ENCODE data around the gene DIRAS3.
"Not testable (repeated sequence)": the region's sequence is repeated elsewhere in the genome, so short reads cannot be mapped to it uniquely, and the experiment has no call there.

DIRAS3 gene

GRCh38 chr1:68015369-68015768 is 35.1 kb downstream of the DIRAS3 start:
- Histone ChIP-seq H3K4me3 (ENCODE audit: low read length) (no peak overlapping the region), H3K9ac (ENCODE audit: low read length) (no peak overlapping the region), H3K9me3 (ENCODE audit: control insufficient read depth, low read length) (no peaks in the 10 kb centered on the region), H3K36me3 (ENCODE audit: control insufficient read depth, insufficient read depth, low read length) (no peaks in the 10 kb centered on the region), H3K4me1 (ENCODE audit: control insufficient read depth, insufficient read depth, low read length) (no peaks in the 10 kb centered on the region), H3K27me3 (ENCODE audit: control insufficient read depth, insufficient read depth, low read length) (no peaks in the 10 kb centered on the region)

- Histone ChIP-seq H3K9me3 (ENCODE audit: control insufficient read depth, low read length) (no peaks in the 10 kb centered on the region), H3K4me3 (ENCODE audit: low read length) (no peak overlapping the region), H3K27me3 (ENCODE audit: control insufficient read depth, insufficient read depth, low read length) (no peaks in the 10 kb centered on the region), H3K4me1 (ENCODE audit: control insufficient read depth, insufficient read depth, low read length) (no peaks in the 10 kb centered on the region), H3K9ac (ENCODE audit: low read length) (no peak overlapping the region), H3K36me3 (ENCODE audit: control insufficient read depth, insufficient read depth, low read length) (no peaks in the 10 kb centered on the region)
Observed at GRCh38 chr1:68013351-68013750, 37.1 kb downstream of the DIRAS3 start.

GRCh38 chr1:68011657-68012375 is 38.6 kb downstream of the DIRAS3 start:
- Histone ChIP-seq H3K36me3 (ENCODE audit: control insufficient read depth, insufficient read depth, low read length) (no peaks in the 10 kb centered on the region), H3K9ac (ENCODE audit: low read length) (no peak overlapping the region), H3K9me3 (ENCODE audit: control insufficient read depth, low read length) (no peaks in the 10 kb centered on the region), H3K4me3 (ENCODE audit: low read length) (no peak overlapping the region), H3K4me1 (ENCODE audit: control insufficient read depth, insufficient read depth, low read length) (no peaks in the 10 kb centered on the region), H3K27me3 (ENCODE audit: control insufficient read depth, insufficient read depth, low read length) (no peaks in the 10 kb centered on the region)

- Histone ChIP-seq H3K27me3 (ENCODE audit: control insufficient read depth, insufficient read depth, low read length) (no peaks in the 10 kb centered on the region), H3K9ac (ENCODE audit: low read length) (no peak overlapping the region), H3K9me3 (ENCODE audit: control insufficient read depth, low read length) (no peaks in the 10 kb centered on the region), H3K4me1 (ENCODE audit: control insufficient read depth, insufficient read depth, low read length) (no peaks in the 10 kb centered on the region), H3K36me3 (ENCODE audit: control insufficient read depth, insufficient read depth, low read length) (no peaks in the 10 kb centered on the region), H3K4me3 (ENCODE audit: low read length) (no peak overlapping the region)
Observed at GRCh38 chr1:68010543-68010942, 39.9 kb downstream of the DIRAS3 start.

- Histone ChIP-seq H3K9me3 (ENCODE audit: control insufficient read depth, low read length) (no peaks in the 10 kb centered on the region), H3K27me3 (ENCODE audit: control insufficient read depth, insufficient read depth, low read length) (no peaks in the 10 kb centered on the region), H3K4me1 (ENCODE audit: control insufficient read depth, insufficient read depth, low read length) (no peaks in the 10 kb centered on the region), H3K9ac (ENCODE audit: low read length) (no peak overlapping the region), H3K36me3 (ENCODE audit: control insufficient read depth, insufficient read depth, low read length) (no peaks in the 10 kb centered on the region), H3K4me3 (ENCODE audit: low read length) (no peak overlapping the region)
Observed at GRCh38 chr1:68010090-68010489, 40.3 kb downstream of the DIRAS3 start.

- H3K4me1 ChIP-seq (ENCODE audit: control insufficient read depth, insufficient read depth, low read length); H3K9ac ChIP-seq (ENCODE audit: low read length); H3K27me3 ChIP-seq (ENCODE audit: control insufficient read depth, insufficient read depth, low read length); H3K4me3 ChIP-seq (ENCODE audit: low read length); H3K9me3 ChIP-seq (ENCODE audit: control insufficient read depth, low read length); H3K36me3 ChIP-seq (ENCODE audit: control insufficient read depth, insufficient read depth, low read length): not testable (repeated sequence)
Observed at GRCh38 chr1:68003626-68004025, 46.8 kb downstream of the DIRAS3 start.

- Histone ChIP-seq H3K27me3 (ENCODE audit: control insufficient read depth, insufficient read depth, low read length) (no peaks in the 10 kb centered on the region), H3K9me3 (ENCODE audit: control insufficient read depth, low read length) (no peaks in the 10 kb centered on the region), H3K4me1 (ENCODE audit: control insufficient read depth, insufficient read depth, low read length) (no peaks in the 10 kb centered on the region), H3K9ac (ENCODE audit: low read length) (no peak overlapping the region), H3K36me3 (ENCODE audit: control insufficient read depth, insufficient read depth, low read length) (no peaks in the 10 kb centered on the region), H3K4me3 (ENCODE audit: low read length) (no peak overlapping the region)
Observed at GRCh38 chr1:68000191-68000590, 50.2 kb downstream of the DIRAS3 start.

GRCh38 chr1:67997746-67998145 is 52.7 kb downstream of the DIRAS3 start:
- Histone ChIP-seq H3K4me1 (ENCODE audit: control insufficient read depth, insufficient read depth, low read length) (no peaks in the 10 kb centered on the region), H3K4me3 (ENCODE audit: low read length) (no peak overlapping the region), H3K9ac (ENCODE audit: low read length) (no peak overlapping the region), H3K36me3 (ENCODE audit: control insufficient read depth, insufficient read depth, low read length) (no peaks in the 10 kb centered on the region), H3K9me3 (ENCODE audit: control insufficient read depth, low read length) (no peaks in the 10 kb centered on the region), H3K27me3 (ENCODE audit: control insufficient read depth, insufficient read depth, low read length) (no peaks in the 10 kb centered on the region)
